GM23338 (cell line): ENCODE data around the gene CCDC150. TPM values are rescaled to one million over a fixed set of nuclear protein-coding genes. Genes with fewer than 3 reads are reported as not detected.
A peak's percentile ranks its signal among the peaks of the same experiment; 100 is the strongest.

Experiments
- ATAC-seq: fragments of 200-7000 bp; cut with Tn5 transposase; 3 replicates; pipeline ENCODE4 v1.9.1; 2020
- DNase-seq: peaks from one replicate; pipeline ENCODE4 v3.0.0-alpha.2; 2015; ENCODE audit warnings: low spot score
- H2AFZ ChIP-seq: fragments of 200-600 bp; sonication (generic); 2 replicates; pipeline ENCODE4 v1.8.0; 2016; ENCODE audit warnings: antibody characterized with exemption, mild to moderate bottlenecking, moderate library complexity
- H3F3A ChIP-seq: fragments of 200-600 bp; sonication (generic); replicated peaks from 2 replicates; pipeline ENCODE4 v1.8.0; 2017; ENCODE audit warnings: antibody characterized with exemption, mixed run types, low read depth
- H3K27ac ChIP-seq: fragments of 200-600 bp; sonication (generic); 2 replicates; pipeline ENCODE4 v1.6.1; 2016; ENCODE audit warnings: low read depth
- H3K27me3 ChIP-seq: fragments of 200-600 bp; sonication (generic); 2 replicates; pipeline ENCODE4 v1.8.0; 2016; ENCODE audit warnings: mild to moderate bottlenecking, mixed run types, moderate library complexity; ENCODE audit not compliant: insufficient read depth
- H3K36me3 ChIP-seq: fragments of 200-600 bp; sonication (generic); 2 replicates; pipeline ENCODE4 v1.8.0; 2016; ENCODE audit warnings: mild to moderate bottlenecking; ENCODE audit not compliant: insufficient read depth
- H3K4me1 ChIP-seq: fragments of 200-600 bp; sonication (generic); 2 replicates; pipeline ENCODE4 v1.8.0; 2016; ENCODE audit warnings: mild to moderate bottlenecking, moderate library complexity; ENCODE audit not compliant: insufficient read depth
- H3K4me2 ChIP-seq: fragments of 200-600 bp; sonication (generic); 2 replicates; pipeline ENCODE4 v1.7.1; 2017; ENCODE audit warnings: mixed run types
- H3K4me3 ChIP-seq: fragments of 200-600 bp; sonication (generic); 2 replicates; pipeline ENCODE4 v1.6.1; 2016; ENCODE audit warnings: mixed run types
- H3K79me2 ChIP-seq: fragments of 200-600 bp; sonication (generic); replicated peaks from 2 replicates; pipeline ENCODE4 v1.8.0; 2017; ENCODE audit warnings: mild to moderate bottlenecking; ENCODE audit not compliant: insufficient read depth
- H3K9me2 ChIP-seq: fragments of 200-600 bp; sonication (generic); 2 replicates; pipeline ENCODE4 v1.8.0; 2017; ENCODE audit not compliant: insufficient read depth
- H4K20me1 ChIP-seq: fragments of 200-600 bp; sonication (generic); replicated peaks from 2 replicates; pipeline ENCODE4 v1.8.0; 2017; ENCODE audit warnings: mild to moderate bottlenecking; ENCODE audit not compliant: insufficient read depth
- H3K27ac Mint-ChIP-seq: 2 replicates; pipeline ENCODE4 v1.8.0; 2020; ENCODE audit warnings: inconsistent platforms, mild to moderate bottlenecking, moderate library complexity, mixed read lengths
- H3K27me3 Mint-ChIP-seq: 3 replicates; pipeline ENCODE4 v1.8.0; 2022; ENCODE audit warnings: low read depth, mild to moderate bottlenecking, moderate library complexity, mixed read lengths, inconsistent platforms; ENCODE audit not compliant: insufficient read depth, poor library complexity
- H3K36me3 Mint-ChIP-seq: 3 replicates; pipeline ENCODE4 v1.8.0; 2021; ENCODE audit warnings: low read depth, mild to moderate bottlenecking, inconsistent platforms, moderate library complexity, mixed read lengths
- H3K4me1 Mint-ChIP-seq: 3 replicates; pipeline ENCODE4 v1.8.0; 2020; ENCODE audit warnings: mild to moderate bottlenecking, inconsistent platforms, mixed read lengths
- H3K4me3 Mint-ChIP-seq: 3 replicates; pipeline ENCODE4 v1.8.0; 2021; ENCODE audit warnings: moderate library complexity, mild to moderate bottlenecking, inconsistent platforms, mixed read lengths
- H3K9me3 Mint-ChIP-seq: 3 replicates; pipeline ENCODE4 v1.8.0; 2020; ENCODE audit warnings: moderate library complexity, mild to moderate bottlenecking, inconsistent platforms, mixed read lengths
- EZH2 ChIP-seq: fragments of 200-600 bp; sonication (generic); IDR thresholded peaks from one replicate; pipeline ENCODE4 v1.8.0; 2017; ENCODE audit warnings: antibody characterized with exemption, mild to moderate bottlenecking, low read depth; ENCODE audit not compliant: unreplicated experiment
- JUNB ChIP-seq: IDR thresholded peaks from one replicate; pipeline ENCODE4 v1.6.1; 2016; ENCODE audit warnings: antibody characterized with exemption; ENCODE audit not compliant: unreplicated experiment
- ZNF331 ChIP-seq: fragments of 250-450 bp; sonication (Bioruptor Pico); IDR thresholded peaks from 2 replicates; pipeline ENCODE4 v1.5.0; 2020; ENCODE audit warnings: low read depth, mild to moderate bottlenecking, moderate library complexity
- polyA plus RNA-seq: library from polyadenylated mRNA; unstranded; fragments of >200 nt; fragmentation: Nextera tagmentation; extraction: Ambion mirVana; gene quantifications from 2 replicates; pipeline ENCODE4 v1.2.1, GENCODE V29; 2016
- total RNA-seq: library from RNA; depleted of rRNA; stranded (reverse); fragments of >200 nt; shearing (Covaris generic); gene quantifications from 2 replicates; pipeline ENCODE4 v1.2.3, GENCODE V29; 2014
- TF ChIP-seq, protein P1 (sequence below): IDR thresholded peaks from one replicate; pipeline ENCODE4 v1.6.1; 2018; ENCODE audit warnings: antibody characterized with exemption; ENCODE audit not compliant: unreplicated experiment
- TF ChIP-seq, protein P2 (sequence below), 2 experiments: fragments of 200-600 bp in 1 of 2; sonication (generic) in 1 of 2; conservative IDR thresholded peaks; 2 replicates each; pipeline versions ENCODE4 v1.5.1 to v1.6.1; 2016 to 2017; ENCODE audit warnings: antibody characterized with exemption in 2 of 2, low read depth in 2 of 2, mild to moderate bottlenecking in 2 of 2, moderate library complexity in 1 of 2

The CCDC150 gene
- total and polyA plus RNA-seq, 2 experiments from 2014 or later: 56.3 to 68.3 TPM

DNA sequence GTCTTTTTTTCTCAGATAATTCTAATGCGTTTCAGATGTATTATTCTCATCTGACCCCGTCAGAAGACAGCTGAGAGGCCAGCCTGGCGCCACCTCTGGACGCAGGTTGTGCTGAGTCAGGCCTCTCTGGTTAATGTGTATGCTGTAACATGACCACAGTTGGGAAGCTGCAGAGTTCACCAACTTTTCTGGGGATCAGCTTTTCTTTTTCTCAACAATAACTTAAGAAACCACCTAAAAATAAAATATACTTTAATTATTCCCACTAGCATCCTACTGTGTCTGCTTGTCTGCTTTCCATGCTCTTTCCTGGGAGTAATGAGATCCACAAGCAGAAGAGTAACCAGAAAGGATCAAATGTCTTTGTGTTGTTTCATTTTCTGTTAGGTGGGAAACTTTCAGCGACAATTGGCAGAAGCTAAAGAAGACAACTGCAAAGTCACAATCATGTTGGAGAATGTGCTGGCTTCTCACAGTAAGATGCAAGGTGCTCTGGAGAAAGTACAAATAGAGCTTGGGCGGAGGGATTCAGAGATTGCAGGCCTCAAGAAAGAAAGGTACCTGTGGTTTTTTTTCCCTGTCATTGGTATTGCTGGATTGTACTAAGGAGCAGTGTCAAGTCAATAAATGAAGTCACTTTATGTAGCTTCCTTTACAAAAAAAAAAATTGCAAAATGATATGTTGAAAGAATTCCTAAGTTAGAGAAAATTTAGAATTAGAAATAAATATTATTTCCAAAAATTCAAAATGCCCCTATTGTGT is 79.8 kb downstream of the CCDC150 start:
- peaks cover 29% of the 10 kb centered on the region for H3K36me3 Mint-ChIP-seq
- Histone ChIP-seq H3K27me3 (no peaks in the 10 kb centered on the region), H3K4me1 (no peaks in the 10 kb centered on the region), H2AFZ (no peak overlapping the region), H3K36me3 (peaks cover 26% of the 10 kb centered on the region), H3K4me2 (no peak overlapping the region), H3F3A (no peaks in the 10 kb centered on the region), H3K9me2 (no peaks in the 10 kb centered on the region), H3K4me3 (no peak overlapping the region), H4K20me1 (no peaks in the 10 kb centered on the region), H3K27ac (peak overlapping the region; percentile 21; the same call in 1 of the 2 replicates), H3K79me2 (no peaks in the 10 kb centered on the region)
- no peaks in the 10 kb centered on the region for H3K27me3 Mint-ChIP-seq
- H3K27ac Mint-ChIP-seq: peak overlapping the region; percentile 97
- DNase-seq (peak; percentile 44), ATAC-seq (peak; percentile 95)
- no peaks in the 10 kb centered on the region for H3K9me3 Mint-ChIP-seq
- no peak overlapping the region for H3K4me3 Mint-ChIP-seq
- peaks cover 3% of the 10 kb centered on the region; the same call in 2 of the 3 replicates for H3K4me1 Mint-ChIP-seq
- TF ChIP-seq ZNF331 (CRISPR knock-in tag) (no peak), EZH2 (no peak)
- TF ChIP-seq, protein P1, sequence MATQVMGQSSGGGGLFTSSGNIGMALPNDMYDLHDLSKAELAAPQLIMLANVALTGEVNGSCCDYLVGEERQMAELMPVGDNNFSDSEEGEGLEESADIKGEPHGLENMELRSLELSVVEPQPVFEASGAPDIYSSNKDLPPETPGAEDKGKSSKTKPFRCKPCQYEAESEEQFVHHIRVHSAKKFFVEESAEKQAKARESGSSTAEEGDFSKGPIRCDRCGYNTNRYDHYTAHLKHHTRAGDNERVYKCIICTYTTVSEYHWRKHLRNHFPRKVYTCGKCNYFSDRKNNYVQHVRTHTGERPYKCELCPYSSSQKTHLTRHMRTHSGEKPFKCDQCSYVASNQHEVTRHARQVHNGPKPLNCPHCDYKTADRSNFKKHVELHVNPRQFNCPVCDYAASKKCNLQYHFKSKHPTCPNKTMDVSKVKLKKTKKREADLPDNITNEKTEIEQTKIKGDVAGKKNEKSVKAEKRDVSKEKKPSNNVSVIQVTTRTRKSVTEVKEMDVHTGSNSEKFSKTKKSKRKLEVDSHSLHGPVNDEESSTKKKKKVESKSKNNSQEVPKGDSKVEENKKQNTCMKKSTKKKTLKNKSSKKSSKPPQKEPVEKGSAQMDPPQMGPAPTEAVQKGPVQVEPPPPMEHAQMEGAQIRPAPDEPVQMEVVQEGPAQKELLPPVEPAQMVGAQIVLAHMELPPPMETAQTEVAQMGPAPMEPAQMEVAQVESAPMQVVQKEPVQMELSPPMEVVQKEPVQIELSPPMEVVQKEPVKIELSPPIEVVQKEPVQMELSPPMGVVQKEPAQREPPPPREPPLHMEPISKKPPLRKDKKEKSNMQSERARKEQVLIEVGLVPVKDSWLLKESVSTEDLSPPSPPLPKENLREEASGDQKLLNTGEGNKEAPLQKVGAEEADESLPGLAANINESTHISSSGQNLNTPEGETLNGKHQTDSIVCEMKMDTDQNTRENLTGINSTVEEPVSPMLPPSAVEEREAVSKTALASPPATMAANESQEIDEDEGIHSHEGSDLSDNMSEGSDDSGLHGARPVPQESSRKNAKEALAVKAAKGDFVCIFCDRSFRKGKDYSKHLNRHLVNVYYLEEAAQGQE: no peak
- TF ChIP-seq, protein P2, sequence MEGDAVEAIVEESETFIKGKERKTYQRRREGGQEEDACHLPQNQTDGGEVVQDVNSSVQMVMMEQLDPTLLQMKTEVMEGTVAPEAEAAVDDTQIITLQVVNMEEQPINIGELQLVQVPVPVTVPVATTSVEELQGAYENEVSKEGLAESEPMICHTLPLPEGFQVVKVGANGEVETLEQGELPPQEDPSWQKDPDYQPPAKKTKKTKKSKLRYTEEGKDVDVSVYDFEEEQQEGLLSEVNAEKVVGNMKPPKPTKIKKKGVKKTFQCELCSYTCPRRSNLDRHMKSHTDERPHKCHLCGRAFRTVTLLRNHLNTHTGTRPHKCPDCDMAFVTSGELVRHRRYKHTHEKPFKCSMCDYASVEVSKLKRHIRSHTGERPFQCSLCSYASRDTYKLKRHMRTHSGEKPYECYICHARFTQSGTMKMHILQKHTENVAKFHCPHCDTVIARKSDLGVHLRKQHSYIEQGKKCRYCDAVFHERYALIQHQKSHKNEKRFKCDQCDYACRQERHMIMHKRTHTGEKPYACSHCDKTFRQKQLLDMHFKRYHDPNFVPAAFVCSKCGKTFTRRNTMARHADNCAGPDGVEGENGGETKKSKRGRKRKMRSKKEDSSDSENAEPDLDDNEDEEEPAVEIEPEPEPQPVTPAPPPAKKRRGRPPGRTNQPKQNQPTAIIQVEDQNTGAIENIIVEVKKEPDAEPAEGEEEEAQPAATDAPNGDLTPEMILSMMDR (conservative IDR thresholded peaks at IDR 0.05; ENCODE audit: low read depth in 2 of 2): peak; percentile 42 to 56

DNA sequence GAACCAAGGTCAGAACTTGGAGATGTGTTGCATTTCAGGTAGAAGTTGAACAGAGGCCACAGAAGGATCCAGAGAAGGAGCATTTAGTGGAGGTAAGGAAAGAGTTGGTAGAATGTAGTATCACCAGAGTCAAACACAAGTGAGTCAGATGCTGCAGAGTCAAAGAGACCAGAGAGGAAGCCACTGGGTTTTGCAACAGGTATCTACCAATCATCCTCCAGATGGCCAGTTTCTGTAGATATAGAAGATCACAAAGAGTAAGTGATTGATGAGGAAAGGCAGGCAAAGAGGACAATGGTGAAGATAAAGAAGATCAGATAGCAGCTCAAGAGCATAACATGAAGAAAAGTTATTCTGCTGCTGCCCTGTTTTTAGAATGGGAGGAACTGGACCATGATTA is 84.1 kb downstream of the CCDC150 start:
- H3K27ac Mint-ChIP-seq: no peak overlapping the region; the same call in 1 of the 2 replicates
- Histone ChIP-seq H3K9me2 (no peaks in the 10 kb centered on the region), H4K20me1 (peaks cover 9% of the 10 kb centered on the region; the same call in 1 of the 2 replicates), H3K27me3 (no peaks in the 10 kb centered on the region), H3K4me2 (no peak overlapping the region), H3K79me2 (no peaks in the 10 kb centered on the region), H3K4me1 (no peaks in the 10 kb centered on the region), H3F3A (no peaks in the 10 kb centered on the region), H2AFZ (no peak overlapping the region), H3K27ac (no peak overlapping the region), H3K36me3 (peaks cover 55% of the 10 kb centered on the region), H3K4me3 (no peak overlapping the region)
- H3K27me3 Mint-ChIP-seq: no peaks in the 10 kb centered on the region
- no peak overlapping the region for H3K4me3 Mint-ChIP-seq
- TF ChIP-seq JUNB: no peak
- peaks cover 49% of the 10 kb centered on the region for H3K36me3 Mint-ChIP-seq
- ATAC-seq (no peak), DNase-seq (no peak)
- no peaks in the 10 kb centered on the region for H3K9me3 Mint-ChIP-seq
- peaks cover 3% of the 10 kb centered on the region; the same call in 2 of the 3 replicates for H3K4me1 Mint-ChIP-seq
